GM10266 (cell line): ENCODE data around the gene AMBRA1.
"Not testable (repeated sequence)": the region's sequence is repeated elsewhere in the genome, so short reads cannot be mapped to it uniquely, and the experiment has no call there.

Experiments
- DNase-seq: peaks from one replicate; pipeline ENCODE4 v3.0.0; 2012; ENCODE audit errors: extremely low spot score
- CTCF ChIP-seq: IDR thresholded peaks from 2 replicates; pipeline ENCODE4 v1.5.1; 2012; ENCODE audit warnings: mild to moderate bottlenecking, low read depth; ENCODE audit not compliant: control insufficient read depth, insufficient read depth; ENCODE audit errors: missing control alignments

Gene AMBRA1

GRCh38 chr11:46590740-46591605 is 2.9 kb downstream of the AMBRA1 start:
- no peak for DNase-seq
- TF ChIP-seq CTCF, result no peak

GRCh38 chr11:46588915-46589314 is 4.9 kb downstream of the AMBRA1 start:
- no peak for DNase-seq
- TF ChIP-seq CTCF, result no peak

- DNase-seq, result no peak
- no peak for TF ChIP-seq CTCF
These were observed 5.7 kb downstream of the AMBRA1 start for GRCh38 chr11:46588131-46588530.

- DNase-seq, result not testable (repeated sequence)
These were observed 10.3 kb downstream of the AMBRA1 start for GRCh38 chr11:46583513-46583912.

GRCh38 chr11:46582588-46582987 is 11.2 kb downstream of the AMBRA1 start:
- DNase-seq, result no peak

GRCh38 chr11:46577058-46577457 is 16.8 kb downstream of the AMBRA1 start:
- no peak for TF ChIP-seq CTCF

More at GRCh38 chr11:46582588-46582987, 11.2 kb downstream of the AMBRA1 start:
- TF ChIP-seq CTCF, result no peak

GRCh38 chr11:46574656-46575055 is 19.2 kb downstream of the AMBRA1 start:
- DNase-seq, result no peak
- TF ChIP-seq CTCF, result no peak

More at GRCh38 chr11:46577058-46577457, 16.8 kb downstream of the AMBRA1 start:
- DNase-seq, result no peak
